ENCODE results near the gene CECR2.

GRCh38 chr22:17371448-17371847 lies 2.2 kb downstream of the CECR2 start:
- TF ChIP-seq POLR2AphosphoS5 (IDR thresholded peaks at IDR 0.05; ENCODE audit: low read depth, low read length) (no peak), TAF1 (IDR thresholded peaks at IDR 0.05; ENCODE audit: low read depth, low read length) (no peak), POLR2A (IDR thresholded peaks at IDR 0.05; ENCODE audit: low read depth, low read length) (no peak), PAX5 (IDR thresholded peaks at IDR 0.05; ENCODE audit: insufficient read depth, low read length, severe bottlenecking) (no peak), SPI1 (IDR thresholded peaks at IDR 0.05; ENCODE audit: low read depth, low read length) (no peak)
